ENCODE measurements around the gene LGALS1. TPM values are rescaled to one million over a fixed set of nuclear protein-coding genes. Genes with fewer than 3 reads are reported as not detected.

The LGALS1 gene
- total and polyA plus RNA-seq, 2 donors (not counting 1 experiment from before 2014, with no cell fraction given): 106 to 207 TPM

GRCh38 chr22:37663521-37664140, 11.8 kb upstream of the LGALS1 start:
- H3K27me3 Mint-ChIP-seq: no peaks in the 10 kb centered on the region
- H3K9me3 ChIP-seq (ENCODE audit: control extremely low read depth in 1 of 3, control insufficient read depth in 2 of 3, insufficient read depth in 1 of 3, low read length in 2 of 3): no peaks in the 10 kb centered on the region
- H4K20me1 ChIP-seq (ENCODE audit: control insufficient read depth, insufficient read depth, low read length, poor library complexity, severe bottlenecking): peaks cover 8% of the 10 kb centered on the region
- no peak overlapping the region for H2AFZ ChIP-seq (ENCODE audit: insufficient read depth, low read depth, low read length, poor library complexity, severe bottlenecking)
- CTCF ChIA-PET: interaction anchor here (1.3 to 22.6 kb wide), 4 partner anchors 8 to 198 kb away, joined by 4 to 462 read pairs (median 87); partner anchors contain the start of genes LGALS1 and NOL12
- no peaks in the 10 kb centered on the region for H3K9me3 Mint-ChIP-seq (ENCODE audit: insufficient read depth)
- peak overlapping the region; percentile 3 for H3K4me3 Mint-ChIP-seq
- H3K4me1 ChIP-seq (ENCODE audit: control insufficient read depth in 2 of 2, insufficient read depth in 2 of 2, low read length in 2 of 2): peaks cover 31 to 40% of the 10 kb centered on the region in 2 donors
- POLR2A ChIA-PET: interaction anchor here (0.7 to 1.3 kb wide), 4 partner anchors 9 to 46 kb away, joined by 3 to 7 read pairs (median 4); partner anchors contain the start of gene LGALS1
- ATAC-seq (ENCODE audit: low read depth): no peak
- peaks cover 0 to 18% of the 10 kb centered on the region in 2 experiments for H3K36me3 ChIP-seq (replicated peaks in 1 of 2; ENCODE audit: control extremely low read depth in 1 of 2, control insufficient read depth in 1 of 2, extremely low read depth in 1 of 2, insufficient read depth in 2 of 2, low read length in 1 of 2)
- no peak overlapping the region for H3K4me3 ChIP-seq (ENCODE audit: control extremely low read depth in 1 of 5, extremely low read depth in 1 of 5, insufficient read depth in 1 of 5, low read depth in 2 of 5, low read length in 4 of 5)
- no peaks in the 10 kb centered on the region for H3K27me3 ChIP-seq (replicated peaks in 1 of 4; ENCODE audit: control extremely low read depth in 1 of 4, control insufficient read depth in 3 of 4, insufficient read depth in 4 of 4, low read length in 3 of 4)
- no peak for DNase-seq
- no peak overlapping the region for H3K9ac ChIP-seq (ENCODE audit: low read length)
- H3K4me1 Mint-ChIP-seq: peaks cover 36% of the 10 kb centered on the region
- TF ChIP-seq EZH2 (IDR thresholded peaks at IDR 0.05; ENCODE audit: borderline replicate concordance, insufficient read depth, low read depth, low read length, poor library complexity, severe bottlenecking) (no peak), CTCF (IDR thresholded peaks at IDR 0.05) (no peak)
- H3K27ac ChIP-seq (ENCODE audit: low read length in 2 of 2): no peak overlapping the region
- peaks cover 48% of the 10 kb centered on the region for H3K79me2 ChIP-seq (ENCODE audit: control insufficient read depth, insufficient read depth, low read length)
- H3K4me2 ChIP-seq (replicated peaks; ENCODE audit: low read depth, low read length, poor library complexity, severe bottlenecking): no peak overlapping the region
- 85% methylated on average over 11 of the region's 16 CpGs for WGBS (ENCODE audit: insufficient coverage)
- no peak overlapping the region for H3K27ac Mint-ChIP-seq
- intact Hi-C loops (cut with micrococcal nuclease): no loop called here

Data from B cell (primary cell).